Activated B cell treated with CpG ODN at 0.5 μM for 24 hours (primary cell): ENCODE data around the gene THOC6. TPM values are rescaled to one million over a fixed set of nuclear protein-coding genes. Genes with fewer than 3 reads are reported as not detected.

Source experiments
- ATAC-seq: fragments of 200-7000 bp; cut with Tn5 transposase; one replicate; pipeline ENCODE4 v1.10.0; 2021; ENCODE audit warnings: low read depth, mild to moderate bottlenecking, moderate library complexity
- CTCF ChIA-PET: fragments of 350-600 bp; sonication (Branson Sonifier 250); formaldehyde crosslinking; loops from one replicate; lab custom pipeline; 2021; ENCODE audit warnings: antibody characterized with exemption; lab: Charles Lee
- POLR2A ChIA-PET: fragments of 350-600 bp; sonication (Branson Sonifier 250); formaldehyde crosslinking; loops from one replicate; lab custom pipeline; 2021; ENCODE audit warnings: antibody characterized with exemption; lab: Charles Lee
- DNase-seq: peaks from one replicate; pipeline ENCODE4 v3.0.0; 2022
- H3K27ac Mint-ChIP-seq: one replicate; pipeline ENCODE4 v1.8.0; 2020; ENCODE audit warnings: mixed read lengths
- H3K27me3 Mint-ChIP-seq: one replicate; pipeline ENCODE4 v1.8.0; 2021; ENCODE audit warnings: mixed read lengths
- H3K36me3 Mint-ChIP-seq: one replicate; pipeline ENCODE4 v1.8.0; 2021; ENCODE audit warnings: low read depth, mixed read lengths
- H3K4me1 Mint-ChIP-seq: one replicate; pipeline ENCODE4 v1.8.0; 2021; ENCODE audit warnings: mixed read lengths
- H3K4me3 Mint-ChIP-seq: one replicate; pipeline ENCODE4 v1.8.0; 2020; ENCODE audit warnings: mild to moderate bottlenecking, mixed read lengths
- H3K9me3 Mint-ChIP-seq: one replicate; pipeline ENCODE4 v1.8.0; 2020; ENCODE audit warnings: mixed read lengths
- intact Hi-C: fragments of 100-400 bp; cut with micrococcal nuclease; formaldehyde crosslinking; loops from one replicate; pipeline ENCODE4 v1.15.1; 2024
- total RNA-seq: library from RNA; stranded (reverse); gene quantifications from 2 replicates; pipeline ENCODE4 v1.2.3, GENCODE V29; 2022
- TF ChIP-seq, protein P1 (sequence below): fragments of 200-600 bp; IDR thresholded peaks from one replicate; pipeline ENCODE4 v1.8.0; 2022; ENCODE audit warnings: antibody characterized with exemption, mild to moderate bottlenecking

THOC6 gene
- total RNA-seq, 1 donor from 2014 or later: 45.8 TPM

DNA sequence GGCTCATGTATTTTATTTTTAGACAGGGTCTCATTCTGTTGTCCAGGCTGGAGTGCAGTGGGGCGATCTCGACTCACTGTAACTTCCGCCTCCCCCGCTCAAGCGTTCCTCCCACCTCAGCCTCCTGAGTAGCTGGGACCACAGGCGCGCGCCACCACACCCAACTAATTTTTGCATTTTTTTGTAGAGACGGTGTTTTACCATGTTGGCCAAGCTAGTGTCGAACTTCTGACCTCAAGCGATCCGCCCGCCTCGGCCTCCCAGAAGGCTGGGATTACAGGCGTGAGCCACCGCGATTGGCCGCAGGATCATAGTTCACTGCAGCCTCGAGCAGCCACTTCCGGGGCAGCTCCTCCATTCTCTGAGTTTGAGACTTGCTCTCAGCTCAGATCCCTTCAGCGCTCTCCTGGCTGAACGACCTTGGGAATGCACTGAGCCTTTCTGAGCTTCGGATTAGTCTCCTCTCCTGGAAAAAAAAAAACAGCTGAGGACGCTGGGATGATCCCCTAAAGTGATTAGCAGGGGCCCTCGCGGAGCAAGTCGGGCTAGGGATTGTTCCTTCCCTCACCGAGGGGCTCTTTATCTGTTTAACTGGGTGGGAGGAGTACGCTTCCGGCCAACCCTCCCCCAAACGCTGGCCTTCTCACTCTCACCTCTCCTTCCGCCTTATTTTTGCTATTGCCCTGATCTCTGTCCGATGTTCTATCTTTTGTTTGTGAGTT lies 42.5 kb upstream of the THOC6 start:
- ChIA-PET CTCF (no interaction called here), POLR2A (interaction anchor here (0.5 to 1.5 kb wide), 12 partner anchors 10 to 204 kb away, joined by 3 to 10 read pairs (median 4); partner anchors contain the start of genes ELOB, FLYWCH2, KREMEN2 and PAQR4)
- DNase-seq: no peak
- no peak overlapping the region for H3K27ac Mint-ChIP-seq
- H3K4me1 Mint-ChIP-seq: peaks cover 27% of the 10 kb centered on the region
- no peak for ATAC-seq
- no peaks in the 10 kb centered on the region for H3K36me3 Mint-ChIP-seq
- intact Hi-C loops: no loop called here
- no peaks in the 10 kb centered on the region for H3K9me3 Mint-ChIP-seq
- H3K4me3 Mint-ChIP-seq: peak overlapping the region; percentile 84
- TF ChIP-seq, protein P1, sequence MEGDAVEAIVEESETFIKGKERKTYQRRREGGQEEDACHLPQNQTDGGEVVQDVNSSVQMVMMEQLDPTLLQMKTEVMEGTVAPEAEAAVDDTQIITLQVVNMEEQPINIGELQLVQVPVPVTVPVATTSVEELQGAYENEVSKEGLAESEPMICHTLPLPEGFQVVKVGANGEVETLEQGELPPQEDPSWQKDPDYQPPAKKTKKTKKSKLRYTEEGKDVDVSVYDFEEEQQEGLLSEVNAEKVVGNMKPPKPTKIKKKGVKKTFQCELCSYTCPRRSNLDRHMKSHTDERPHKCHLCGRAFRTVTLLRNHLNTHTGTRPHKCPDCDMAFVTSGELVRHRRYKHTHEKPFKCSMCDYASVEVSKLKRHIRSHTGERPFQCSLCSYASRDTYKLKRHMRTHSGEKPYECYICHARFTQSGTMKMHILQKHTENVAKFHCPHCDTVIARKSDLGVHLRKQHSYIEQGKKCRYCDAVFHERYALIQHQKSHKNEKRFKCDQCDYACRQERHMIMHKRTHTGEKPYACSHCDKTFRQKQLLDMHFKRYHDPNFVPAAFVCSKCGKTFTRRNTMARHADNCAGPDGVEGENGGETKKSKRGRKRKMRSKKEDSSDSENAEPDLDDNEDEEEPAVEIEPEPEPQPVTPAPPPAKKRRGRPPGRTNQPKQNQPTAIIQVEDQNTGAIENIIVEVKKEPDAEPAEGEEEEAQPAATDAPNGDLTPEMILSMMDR: no peak
- no peaks in the 10 kb centered on the region for H3K27me3 Mint-ChIP-seq

DNA sequence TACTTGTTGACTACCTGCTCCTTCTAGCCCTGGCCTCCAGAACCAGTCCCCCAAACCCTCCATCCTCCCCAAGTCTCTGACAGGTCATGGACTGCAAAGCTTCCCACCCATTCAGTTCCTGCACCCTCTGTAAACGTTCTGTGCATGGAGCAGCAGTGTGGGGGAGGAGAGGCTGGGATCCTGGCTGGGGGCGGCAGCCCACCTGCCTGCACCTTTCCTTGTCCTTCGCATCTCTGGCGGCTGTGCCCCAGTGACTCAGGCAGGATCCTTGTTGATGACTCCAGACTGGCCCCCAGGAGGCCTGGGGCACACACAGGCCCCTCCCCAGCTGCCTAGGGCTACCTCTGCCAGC lies 42.0 kb upstream of the THOC6 start:
- peak overlapping the region; percentile 74 for H3K4me3 Mint-ChIP-seq
- POLR2A ChIA-PET: interaction anchor here (0.9 to 1.2 kb wide), 4 partner anchors 12 to 99 kb away, joined by 3 to 4 read pairs (median 3); partner anchors contain the start of genes FLYWCH2, PAQR4 and TNFRSF12A
- TF ChIP-seq, protein P1: no peak
- DNase-seq (no peak), ATAC-seq (no peak)
- H3K9me3 Mint-ChIP-seq: no peaks in the 10 kb centered on the region
- peaks cover 27% of the 10 kb centered on the region for H3K4me1 Mint-ChIP-seq
- intact Hi-C loops: loop anchor here (2.0 kb wide), 3 partner anchors 39 to 107 kb away; partner anchors contain the start of gene TNFRSF12A
- H3K36me3 Mint-ChIP-seq: no peaks in the 10 kb centered on the region
- CTCF ChIA-PET: no interaction called here
- H3K27me3 Mint-ChIP-seq: no peaks in the 10 kb centered on the region
- H3K27ac Mint-ChIP-seq: no peak overlapping the region

DNA sequence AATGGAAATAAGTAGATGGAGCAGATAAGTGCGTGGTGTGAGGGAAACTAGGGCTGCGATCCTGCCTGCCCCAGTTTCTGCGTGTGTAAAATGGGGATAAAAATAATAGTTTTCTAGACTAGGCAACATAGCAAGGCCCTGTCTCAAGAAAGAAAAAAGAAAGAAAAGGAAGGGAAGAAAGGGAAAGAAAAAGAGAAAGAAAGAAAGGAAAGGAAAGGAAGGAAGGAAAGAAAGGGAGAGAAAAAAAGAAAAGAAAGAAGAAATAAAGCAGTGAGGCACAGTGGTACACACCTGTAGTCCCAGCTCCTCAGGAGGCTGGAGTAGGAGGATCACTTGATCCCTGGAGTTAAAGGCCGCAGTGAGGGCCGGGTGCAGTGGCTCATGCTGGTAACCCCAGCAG lies 41.4 kb upstream of the THOC6 start:
- ChIA-PET POLR2A (interaction anchor here (0.7 to 1.1 kb wide), 2 partner anchors 19 to 497 kb away, joined by 11 to 13 read pairs; partner anchors contain the start of gene KREMEN2), CTCF (no interaction called here)
- intact Hi-C loops: loop anchor here (2.0 kb wide), 3 partner anchors 38 to 108 kb away; partner anchors contain the start of gene TNFRSF12A
- Mint-ChIP-seq H3K27me3 (no peaks in the 10 kb centered on the region), H3K9me3 (no peaks in the 10 kb centered on the region), H3K36me3 (no peaks in the 10 kb centered on the region), H3K4me3 (no peak overlapping the region), H3K4me1 (peaks cover 27% of the 10 kb centered on the region), H3K27ac (no peak overlapping the region)
- no peak for ATAC-seq
- no peak for DNase-seq
- TF ChIP-seq, protein P1: no peak

DNA sequence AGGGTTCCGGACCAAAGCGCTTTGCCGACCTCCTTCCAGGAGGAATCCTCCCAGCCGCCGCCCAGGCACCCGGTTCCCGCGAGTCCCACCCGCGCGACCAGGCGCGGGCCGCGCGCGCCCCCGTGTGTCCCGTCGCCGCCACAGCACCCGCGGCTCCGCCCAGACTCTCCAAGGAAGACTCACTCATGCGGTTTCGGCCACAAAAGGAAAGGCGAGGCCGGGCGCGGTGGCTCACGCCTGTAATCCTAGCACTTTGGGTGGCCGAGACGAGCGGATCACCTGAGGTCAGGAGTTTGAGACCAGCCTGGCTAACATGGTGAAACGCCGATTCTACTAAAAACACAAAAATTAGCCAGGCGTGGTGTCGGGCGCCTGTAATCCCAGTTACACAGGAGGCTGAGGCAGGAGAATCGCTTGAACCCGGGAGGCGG lies 40.1 kb upstream of the THOC6 start:
- ChIA-PET CTCF (interaction anchor here (1.0 kb wide), 1 partner anchor 38 kb away, joined by 3 read pairs; no protein-coding TSS in a partner anchor), POLR2A (interaction anchor here (1.1 kb wide), 1 partner anchor 14 kb away, joined by 3 read pairs; no protein-coding TSS in a partner anchor)
- DNase-seq: peak; percentile 70
- H3K9me3 Mint-ChIP-seq: no peaks in the 10 kb centered on the region
- TF ChIP-seq, protein P1: peak; percentile 48
- no peaks in the 10 kb centered on the region for H3K36me3 Mint-ChIP-seq
- ATAC-seq: peak; percentile 59
- intact Hi-C loops: loop anchor here (1.0 to 2.0 kb wide), 5 partner anchors 21 to 109 kb away; partner anchors contain the start of gene TNFRSF12A
- H3K4me3 Mint-ChIP-seq: peak overlapping the region; percentile 62
- H3K27me3 Mint-ChIP-seq: no peaks in the 10 kb centered on the region
- H3K27ac Mint-ChIP-seq: no peak overlapping the region
- H3K4me1 Mint-ChIP-seq: peaks cover 27% of the 10 kb centered on the region

DNA sequence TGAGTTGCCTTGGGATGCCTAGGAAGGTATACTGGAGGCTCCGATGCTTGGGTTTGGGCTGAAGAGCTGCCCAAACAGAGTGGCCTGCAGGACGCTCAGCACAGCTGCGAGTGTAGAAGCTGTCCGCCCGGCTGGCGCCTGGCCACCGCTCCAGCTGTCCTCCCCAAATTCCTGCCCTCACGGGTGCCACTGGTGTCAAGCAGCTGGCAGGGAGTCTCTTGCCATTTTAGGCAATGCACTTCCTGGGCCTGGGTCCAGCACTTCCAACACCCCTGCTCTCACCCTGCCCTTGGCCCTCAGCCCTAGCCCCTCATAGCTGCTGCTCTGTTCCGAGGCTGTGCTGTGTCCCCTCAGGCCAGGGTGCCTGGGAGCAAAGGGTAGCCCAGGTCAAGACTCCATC lies 38.4 kb upstream of the THOC6 start:
- Mint-ChIP-seq H3K36me3 (no peaks in the 10 kb centered on the region), H3K4me1 (peaks cover 23% of the 10 kb centered on the region), H3K27me3 (peaks cover under 1% of the 10 kb centered on the region), H3K27ac (no peak overlapping the region), H3K9me3 (no peaks in the 10 kb centered on the region), H3K4me3 (no peak overlapping the region)
- ATAC-seq (no peak), DNase-seq (no peak)
- CTCF ChIA-PET: no interaction called here
- TF ChIP-seq, protein P1: no peak
- intact Hi-C loops: no loop called here
- POLR2A ChIA-PET: no interaction called here
